ENCODE measurements around the gene RBM7. TPM values are rescaled to one million over a fixed set of nuclear protein-coding genes. Genes with fewer than 3 reads are reported as not detected.

The RBM7 gene
- total and polyA plus RNA-seq, 2 of the 13 experiments (the other 11 are each of a cell fraction or from before 2014, with no cell fraction given): 30.5 to 32.3 TPM

- no peak for TF ChIP-seq SMC3 (IDR thresholded peaks at IDR 0.05; ENCODE audit: low read length)
- TF ChIP-seq ZNF232 (CRISPR knock-in tag; IDR thresholded peaks at IDR 0.05; ENCODE audit: borderline replicate concordance): peak; percentile 95
- TF ChIP-seq ZNF776 (CRISPR knock-in tag; IDR thresholded peaks at IDR 0.05): peak; percentile 80; the same call in 1 of the 2 replicates
- TF ChIP-seq, protein P1, sequence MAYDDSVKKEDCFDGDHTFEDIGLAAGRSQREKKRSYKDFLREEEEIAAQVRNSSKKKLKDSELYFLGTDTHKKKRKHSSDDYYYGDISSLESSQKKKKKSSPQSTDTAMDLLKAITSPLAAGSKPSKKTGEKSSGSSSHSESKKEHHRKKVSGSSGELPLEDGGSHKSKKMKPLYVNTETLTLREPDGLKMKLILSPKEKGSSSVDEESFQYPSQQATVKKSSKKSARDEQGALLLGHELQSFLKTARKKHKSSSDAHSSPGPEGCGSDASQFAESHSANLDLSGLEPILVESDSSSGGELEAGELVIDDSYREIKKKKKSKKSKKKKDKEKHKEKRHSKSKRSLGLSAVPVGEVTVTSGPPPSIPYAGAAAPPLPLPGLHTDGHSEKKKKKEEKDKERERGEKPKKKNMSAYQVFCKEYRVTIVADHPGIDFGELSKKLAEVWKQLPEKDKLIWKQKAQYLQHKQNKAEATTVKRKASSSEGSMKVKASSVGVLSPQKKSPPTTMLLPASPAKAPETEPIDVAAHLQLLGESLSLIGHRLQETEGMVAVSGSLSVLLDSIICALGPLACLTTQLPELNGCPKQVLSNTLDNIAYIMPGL (CRISPR knock-in tag; IDR thresholded peaks at IDR 0.05; ENCODE audit: borderline replicate concordance in 1 of 2, low read depth in 1 of 2): peak; percentile 46 to 86; a peak in 3 of 4 replicates
- TF ChIP-seq SNAI1 (CRISPR knock-in tag; IDR thresholded peaks at IDR 0.05; ENCODE audit: borderline replicate concordance): no peak; the same call in 1 of the 2 replicates
- TF ChIP-seq ZNF850 (CRISPR knock-in tag; conservative IDR thresholded peaks at IDR 0.05): no peak
- peak; percentile 68 for TF ChIP-seq FOXM1 (CRISPR knock-in tag; IDR thresholded peaks at IDR 0.05)
- peak; percentile 34; the same call in 1 of the 2 replicates for TF ChIP-seq GFI1 (CRISPR knock-in tag; IDR thresholded peaks at IDR 0.05; ENCODE audit: borderline replicate concordance)
- peak; percentile 86 for TF ChIP-seq NAIF1 (CRISPR knock-in tag; IDR thresholded peaks at IDR 0.05; ENCODE audit: borderline replicate concordance)
- TF ChIP-seq FOXP4 (CRISPR knock-in tag; IDR thresholded peaks at IDR 0.05): peak; percentile 61
- TF ChIP-seq ZBTB20 (CRISPR knock-in tag; IDR thresholded peaks at IDR 0.05; ENCODE audit: borderline replicate concordance, low read depth): no peak; the same call in 1 of the 2 replicates
- TF ChIP-seq HOXA5 (CRISPR knock-in tag; IDR thresholded peaks at IDR 0.05): peak; percentile 70
- no peak for TF ChIP-seq NFIB (CRISPR knock-in tag; IDR thresholded peaks at IDR 0.05; ENCODE audit: borderline replicate concordance)
- TF ChIP-seq CREBL2 (CRISPR knock-in tag; IDR thresholded peaks at IDR 0.05; ENCODE audit: borderline replicate concordance): no peak; the same call in 1 of the 2 replicates
- TF ChIP-seq ZNF724P (CRISPR knock-in tag; IDR thresholded peaks at IDR 0.05; ENCODE audit: borderline replicate concordance): 0 out of 2 replicates have a peak, but pooled peaks have one; percentile 33
- 0 out of 2 replicates have a peak, but pooled peaks have one; percentile 60 for TF ChIP-seq ZKSCAN5 (CRISPR knock-in tag; IDR thresholded peaks at IDR 0.05)
- TF ChIP-seq FOSL1 (CRISPR knock-in tag; IDR thresholded peaks at IDR 0.05; ENCODE audit: borderline replicate concordance): peak; percentile 74; the same call in 1 of the 2 replicates
- TF ChIP-seq, protein P2, sequence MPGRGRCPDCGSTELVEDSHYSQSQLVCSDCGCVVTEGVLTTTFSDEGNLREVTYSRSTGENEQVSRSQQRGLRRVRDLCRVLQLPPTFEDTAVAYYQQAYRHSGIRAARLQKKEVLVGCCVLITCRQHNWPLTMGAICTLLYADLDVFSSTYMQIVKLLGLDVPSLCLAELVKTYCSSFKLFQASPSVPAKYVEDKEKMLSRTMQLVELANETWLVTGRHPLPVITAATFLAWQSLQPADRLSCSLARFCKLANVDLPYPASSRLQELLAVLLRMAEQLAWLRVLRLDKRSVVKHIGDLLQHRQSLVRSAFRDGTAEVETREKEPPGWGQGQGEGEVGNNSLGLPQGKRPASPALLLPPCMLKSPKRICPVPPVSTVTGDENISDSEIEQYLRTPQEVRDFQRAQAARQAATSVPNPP (CRISPR knock-in tag; IDR thresholded peaks at IDR 0.05): no peak
- TF ChIP-seq ZBTB33 (CRISPR knock-in tag; IDR thresholded peaks at IDR 0.05): 0 out of 2 replicates have a peak, but pooled peaks have one; percentile 7
- TF ChIP-seq ZNF383 (CRISPR knock-in tag; IDR thresholded peaks at IDR 0.05; ENCODE audit: borderline replicate concordance): peak; percentile 75; the same call in 1 of the 2 replicates
- TF ChIP-seq MTA1 (CRISPR knock-in tag; IDR thresholded peaks at IDR 0.05; ENCODE audit: borderline replicate concordance): 0 out of 2 replicates have a peak, but pooled peaks have one; percentile 41
Observed at GRCh38 chr11:114400216-114400914, at the start of gene RBM7, which contains the start of gene C11orf71 (continued).
